DND-41 (cell line): Measurements from ENCODE around the gene KCNMA1.

Experiments used
- ATAC-seq: fragments of 200-7000 bp; cut with Tn5 transposase; 3 replicates; pipeline ENCODE4 v1.9.1; 2021; ENCODE audit warnings: low read depth; ENCODE audit not compliant: insufficient read depth
- DNase-seq: peaks from one replicate; pipeline ENCODE4 v3.0.0-alpha.2; 2020
- H2AFZ ChIP-seq: 2 replicates; pipeline ENCODE4 v1.6.0; 2012; ENCODE audit warnings: low read depth, low read length
- H3K27ac ChIP-seq: 2 replicates; pipeline ENCODE4 v1.5.1; 2012; ENCODE audit warnings: low read length, inconsistent platforms
- H3K27me3 ChIP-seq: fragments of 200-600 bp; sonication (generic); 2 replicates; pipeline ENCODE4 v1.6.0; 2012; ENCODE audit warnings: low read length, mild to moderate bottlenecking, inconsistent platforms; ENCODE audit not compliant: insufficient read depth, poor library complexity
- H3K36me3 ChIP-seq: 2 replicates; pipeline ENCODE4 v1.5.1; 2012; ENCODE audit warnings: low read length, inconsistent platforms; ENCODE audit not compliant: insufficient read depth
- H3K4me1 ChIP-seq: 2 replicates; pipeline ENCODE4 v1.5.1; 2012; ENCODE audit warnings: mild to moderate bottlenecking, low read length; ENCODE audit not compliant: insufficient read depth
- H3K4me2 ChIP-seq: 2 replicates; pipeline ENCODE4 v1.6.0; 2012; ENCODE audit warnings: mild to moderate bottlenecking, moderate library complexity, low read length, inconsistent platforms; ENCODE audit not compliant: insufficient read depth
- H3K4me3 ChIP-seq, 2 experiments: fragments of 200-600 bp in 1 of 2; shearing (Covaris generic) in 1 of 2; 2 replicates each; pipeline ENCODE4 v1.5.1; 2012 to 2016; ENCODE audit warnings: inconsistent platforms in 2 of 2, low read length in 2 of 2, mild to moderate bottlenecking in 2 of 2, low read depth in 1 of 2, moderate library complexity in 1 of 2
- H3K79me2 ChIP-seq: 2 replicates; pipeline ENCODE4 v1.6.0; 2012; ENCODE audit warnings: low read length, inconsistent platforms; ENCODE audit not compliant: insufficient read depth
- H3K9ac ChIP-seq: 2 replicates; pipeline ENCODE4 v1.6.0; 2012; ENCODE audit warnings: low read depth, mild to moderate bottlenecking, inconsistent platforms, low read length, moderate library complexity
- H3K9me3 ChIP-seq: 2 replicates; pipeline ENCODE4 v1.5.1; 2012; ENCODE audit warnings: low read length, moderate library complexity, mild to moderate bottlenecking, inconsistent platforms; ENCODE audit not compliant: insufficient read depth, severe bottlenecking
- H4K20me1 ChIP-seq: 2 replicates; pipeline ENCODE4 v1.6.0; 2012; ENCODE audit warnings: low read length; ENCODE audit not compliant: insufficient read depth
- EZH2 ChIP-seq: IDR thresholded peaks from 3 replicates; pipeline ENCODE4 v1.6.1; 2012; ENCODE audit warnings: borderline replicate concordance, low read depth, mild to moderate bottlenecking, moderate library complexity, low read length, inconsistent platforms; ENCODE audit not compliant: severe bottlenecking
- TF ChIP-seq, protein P1 (sequence below): IDR thresholded peaks from 2 replicates; pipeline ENCODE4 v1.5.1; 2012; ENCODE audit warnings: borderline replicate concordance, low read length, moderate library complexity, mild to moderate bottlenecking; ENCODE audit not compliant: poor library complexity, severe bottlenecking; ENCODE audit errors: extremely low read depth

KCNMA1 gene

DNA sequence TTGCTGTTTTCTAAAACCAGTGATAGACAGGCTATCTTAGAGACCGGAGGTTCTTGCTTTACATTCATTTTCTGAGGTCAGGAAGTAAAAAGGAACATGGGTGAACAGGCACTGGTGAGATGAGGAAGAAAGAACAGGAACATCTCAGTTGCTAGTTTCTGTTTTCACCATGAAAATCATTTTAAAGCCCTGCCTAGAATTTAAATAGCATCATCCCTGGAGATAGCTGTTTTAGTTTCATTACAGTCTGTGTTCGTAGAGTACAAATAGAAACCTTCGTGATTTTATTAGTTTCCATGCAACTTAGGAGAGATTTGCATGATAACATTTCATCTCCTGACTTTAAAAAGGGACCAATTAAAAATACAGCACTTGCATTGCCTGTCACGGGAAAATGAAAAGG is 14.7 kb downstream of the KCNMA1 start:
- peaks cover 4% of the 10 kb centered on the region for H3K27me3 ChIP-seq
- H3K27ac ChIP-seq: no peak overlapping the region
- no peak overlapping the region for H3K4me3 ChIP-seq
- TF ChIP-seq, protein P1, sequence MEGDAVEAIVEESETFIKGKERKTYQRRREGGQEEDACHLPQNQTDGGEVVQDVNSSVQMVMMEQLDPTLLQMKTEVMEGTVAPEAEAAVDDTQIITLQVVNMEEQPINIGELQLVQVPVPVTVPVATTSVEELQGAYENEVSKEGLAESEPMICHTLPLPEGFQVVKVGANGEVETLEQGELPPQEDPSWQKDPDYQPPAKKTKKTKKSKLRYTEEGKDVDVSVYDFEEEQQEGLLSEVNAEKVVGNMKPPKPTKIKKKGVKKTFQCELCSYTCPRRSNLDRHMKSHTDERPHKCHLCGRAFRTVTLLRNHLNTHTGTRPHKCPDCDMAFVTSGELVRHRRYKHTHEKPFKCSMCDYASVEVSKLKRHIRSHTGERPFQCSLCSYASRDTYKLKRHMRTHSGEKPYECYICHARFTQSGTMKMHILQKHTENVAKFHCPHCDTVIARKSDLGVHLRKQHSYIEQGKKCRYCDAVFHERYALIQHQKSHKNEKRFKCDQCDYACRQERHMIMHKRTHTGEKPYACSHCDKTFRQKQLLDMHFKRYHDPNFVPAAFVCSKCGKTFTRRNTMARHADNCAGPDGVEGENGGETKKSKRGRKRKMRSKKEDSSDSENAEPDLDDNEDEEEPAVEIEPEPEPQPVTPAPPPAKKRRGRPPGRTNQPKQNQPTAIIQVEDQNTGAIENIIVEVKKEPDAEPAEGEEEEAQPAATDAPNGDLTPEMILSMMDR: no peak
- no peak for TF ChIP-seq EZH2
- H4K20me1 ChIP-seq: no peaks in the 10 kb centered on the region
- no peak for DNase-seq
- H3K4me1 ChIP-seq: no peaks in the 10 kb centered on the region
- H3K36me3 ChIP-seq: no peaks in the 10 kb centered on the region
- no peak for ATAC-seq
- no peaks in the 10 kb centered on the region for H3K9me3 ChIP-seq
- H3K9ac ChIP-seq: no peak overlapping the region
- no peaks in the 10 kb centered on the region for H3K79me2 ChIP-seq
- H3K4me2 ChIP-seq: no peak overlapping the region
- no peak overlapping the region for H2AFZ ChIP-seq

DNA sequence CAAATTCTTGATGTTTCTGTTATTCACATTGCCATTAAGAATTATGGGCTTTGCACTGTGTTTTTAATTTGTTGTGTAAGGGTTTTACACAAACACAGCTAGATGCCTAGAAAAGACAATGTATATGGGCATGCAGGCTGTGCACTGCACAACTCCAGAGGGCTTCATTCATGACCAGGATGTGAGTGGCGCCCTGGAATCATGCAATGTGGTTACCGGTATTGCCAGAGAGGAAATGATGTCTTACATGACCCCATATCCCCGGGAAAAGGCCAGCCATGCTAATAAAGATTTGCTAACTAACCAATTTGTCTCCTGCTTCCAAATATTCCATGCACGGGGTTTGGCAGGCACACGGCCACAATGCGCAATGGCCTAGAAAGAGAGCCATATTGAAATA is 16.9 kb downstream of the KCNMA1 start:
- DNase-seq: no peak
- H3K9ac ChIP-seq: no peak overlapping the region
- no peaks in the 10 kb centered on the region for H3K79me2 ChIP-seq
- ATAC-seq: no peak
- no peak overlapping the region for H3K27ac ChIP-seq
- H3K36me3 ChIP-seq: no peaks in the 10 kb centered on the region
- peaks cover 4% of the 10 kb centered on the region for H3K27me3 ChIP-seq
- H2AFZ ChIP-seq: no peak overlapping the region
- TF ChIP-seq EZH2: no peak
- TF ChIP-seq, protein P1: no peak
- H3K4me2 ChIP-seq: no peak overlapping the region
- H3K9me3 ChIP-seq: no peaks in the 10 kb centered on the region
- no peaks in the 10 kb centered on the region for H3K4me1 ChIP-seq
- H3K4me3 ChIP-seq: no peak overlapping the region
- no peaks in the 10 kb centered on the region for H4K20me1 ChIP-seq

GRCh38 chr10:77619964-77620703 is 17.5 kb downstream of the KCNMA1 start:
- Histone ChIP-seq H3K4me3 (no peak overlapping the region), H2AFZ (no peak overlapping the region), H3K4me1 (no peaks in the 10 kb centered on the region), H3K9me3 (no peaks in the 10 kb centered on the region), H3K36me3 (no peaks in the 10 kb centered on the region), H3K27me3 (peaks cover 8% of the 10 kb centered on the region), H3K4me2 (no peak overlapping the region), H3K79me2 (no peaks in the 10 kb centered on the region), H3K9ac (no peak overlapping the region), H4K20me1 (no peaks in the 10 kb centered on the region), H3K27ac (no peak overlapping the region)
- no peak for DNase-seq
- no peak for ATAC-seq
- TF ChIP-seq, protein P1: no peak
- no peak for TF ChIP-seq EZH2
